ENCODE data around the gene RNU2-63P.
"Not testable (repeated sequence)": the region's sequence is repeated elsewhere in the genome, so short reads cannot be mapped to it uniquely, and the experiment has no call there.

The RNU2-63P gene

DNA sequence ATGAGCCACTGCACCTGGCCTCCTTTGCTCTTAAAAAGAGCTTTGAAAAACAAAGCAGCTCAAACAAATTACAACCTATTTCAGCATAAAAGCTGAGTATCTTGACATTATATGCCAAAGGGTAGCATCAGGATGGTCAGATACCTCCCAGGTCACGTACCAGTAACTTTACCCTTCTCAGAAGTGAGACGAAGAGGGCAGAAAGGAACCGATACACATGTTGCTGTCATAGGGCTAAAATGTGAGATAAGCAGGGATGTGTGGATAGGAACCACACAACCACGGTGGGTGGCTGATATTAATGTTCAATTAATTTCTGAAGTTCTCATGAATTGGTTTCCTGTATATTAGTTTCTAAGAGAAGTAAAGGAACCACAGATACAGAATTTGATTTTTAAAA is 12.6 kb upstream of the RNU2-63P start:
- no peak for DNase-seq (ENCODE audit: low spot score)

- peak; percentile 33 for DNase-seq (ENCODE audit: low spot score)
Measured at GRCh38 chr2:88027697-88028389, 11.5 kb upstream of the RNU2-63P start.

DNA sequence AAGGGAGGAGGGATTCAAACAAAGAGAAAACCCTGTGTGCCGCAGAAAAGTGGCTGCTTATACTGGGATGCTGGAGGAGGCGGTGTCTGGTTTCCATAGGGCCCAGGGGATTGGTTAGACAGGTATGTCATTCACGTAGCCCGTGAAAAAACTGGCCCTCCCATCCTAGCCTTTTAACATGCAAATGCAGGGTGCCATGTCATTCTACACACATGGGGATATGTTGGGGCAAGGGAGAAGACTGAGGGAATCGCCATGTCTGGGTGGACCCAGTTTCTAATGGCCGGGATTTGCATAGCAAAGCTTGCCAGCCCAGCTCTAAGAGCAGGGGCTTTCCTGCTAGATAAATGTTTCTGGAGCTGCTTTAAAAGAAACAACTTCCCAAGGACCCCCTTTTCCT is 8.2 kb upstream of the RNU2-63P start:
- DNase-seq (ENCODE audit: low spot score): no peak

DNA sequence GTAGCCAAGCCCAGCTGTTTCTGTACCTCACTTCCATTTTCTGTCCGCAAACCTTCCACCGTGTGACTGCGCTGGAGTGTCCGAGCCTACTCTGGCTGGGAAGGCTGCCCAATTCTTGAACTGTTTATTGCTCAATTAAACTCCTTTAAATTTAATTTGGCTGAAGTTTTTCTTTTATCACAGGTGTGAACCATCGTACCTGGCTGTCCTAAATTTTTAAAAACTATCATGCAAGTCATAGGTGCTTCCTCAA is 6.2 kb upstream of the RNU2-63P start:
- no peak for DNase-seq (ENCODE audit: low spot score)

- DNase-seq (ENCODE audit: low spot score): no peak
Measured at GRCh38 chr2:88019985-88020384, 3.6 kb upstream of the RNU2-63P start.

DNA sequence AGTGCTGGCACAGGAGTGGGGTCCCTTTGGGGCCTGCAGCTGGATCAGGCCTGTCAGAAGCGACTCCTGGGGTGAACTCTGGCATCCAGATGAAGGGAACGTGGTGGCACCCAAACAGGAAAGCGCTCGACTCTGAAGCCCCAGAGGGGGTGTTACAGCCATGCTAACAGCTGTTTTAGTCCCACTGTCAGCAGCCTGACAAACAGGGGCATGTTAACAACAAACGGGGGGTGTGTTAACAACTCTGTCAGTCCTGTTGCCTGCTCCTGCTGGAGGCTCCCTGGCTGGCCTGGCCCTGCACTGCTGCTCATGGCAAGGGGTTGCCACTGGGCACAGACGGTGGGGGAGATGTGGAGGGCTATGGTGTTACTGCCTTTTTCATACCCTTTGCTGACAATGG is 2.6 kb upstream of the RNU2-63P start:
- no peak for DNase-seq (ENCODE audit: low spot score)

DNA sequence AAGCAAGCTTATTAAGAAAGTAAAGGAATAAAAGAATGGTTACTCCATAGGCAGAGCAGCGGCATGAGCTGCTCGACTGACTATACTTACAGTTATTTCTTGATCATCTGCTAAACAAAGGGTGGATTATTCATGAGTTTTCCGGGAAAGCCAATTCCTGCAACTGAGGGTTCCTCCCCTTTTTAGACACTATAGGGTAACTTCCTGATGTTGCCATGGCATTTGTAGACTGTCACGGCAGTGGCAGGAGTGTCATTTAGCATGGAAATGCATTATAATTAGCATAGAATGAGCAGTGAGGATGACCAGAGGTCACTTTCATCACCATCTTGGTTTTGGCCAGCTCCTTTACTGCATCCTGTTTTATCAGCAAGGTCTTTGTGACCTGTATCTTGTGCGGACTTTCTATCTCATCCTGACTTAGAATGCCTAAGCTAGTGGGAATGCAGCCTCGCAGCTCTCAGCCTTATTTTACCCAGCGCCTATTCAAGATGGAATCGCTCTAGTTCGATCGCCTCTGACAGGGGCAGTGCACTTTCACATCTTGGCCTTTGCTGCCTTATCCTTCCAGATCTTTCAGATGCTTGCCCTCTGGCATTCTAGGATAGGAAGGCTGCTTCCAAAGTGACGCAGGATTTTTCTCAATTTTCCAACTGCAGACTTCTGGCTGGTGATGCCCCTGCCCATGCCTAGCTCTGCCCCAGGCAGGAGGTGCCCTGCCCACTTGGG is 1.9 kb upstream of the RNU2-63P start:
- not testable (repeated sequence) for DNase-seq (ENCODE audit: low spot score)

DNA sequence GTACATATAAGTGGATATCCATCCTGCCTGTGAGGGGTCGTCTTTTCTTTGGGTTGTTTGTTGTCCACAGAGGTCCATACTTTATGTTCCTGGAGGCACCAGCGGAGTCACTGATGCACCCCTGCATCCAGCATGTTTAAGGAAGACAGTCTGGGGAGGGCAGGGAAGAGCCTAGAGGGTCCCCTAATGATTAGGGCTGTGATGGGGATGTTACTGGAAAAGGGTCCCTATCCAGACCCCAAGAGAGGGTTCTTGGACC is 1.4 kb upstream of the RNU2-63P start:
- not testable (repeated sequence) for DNase-seq (ENCODE audit: low spot score)

DNA sequence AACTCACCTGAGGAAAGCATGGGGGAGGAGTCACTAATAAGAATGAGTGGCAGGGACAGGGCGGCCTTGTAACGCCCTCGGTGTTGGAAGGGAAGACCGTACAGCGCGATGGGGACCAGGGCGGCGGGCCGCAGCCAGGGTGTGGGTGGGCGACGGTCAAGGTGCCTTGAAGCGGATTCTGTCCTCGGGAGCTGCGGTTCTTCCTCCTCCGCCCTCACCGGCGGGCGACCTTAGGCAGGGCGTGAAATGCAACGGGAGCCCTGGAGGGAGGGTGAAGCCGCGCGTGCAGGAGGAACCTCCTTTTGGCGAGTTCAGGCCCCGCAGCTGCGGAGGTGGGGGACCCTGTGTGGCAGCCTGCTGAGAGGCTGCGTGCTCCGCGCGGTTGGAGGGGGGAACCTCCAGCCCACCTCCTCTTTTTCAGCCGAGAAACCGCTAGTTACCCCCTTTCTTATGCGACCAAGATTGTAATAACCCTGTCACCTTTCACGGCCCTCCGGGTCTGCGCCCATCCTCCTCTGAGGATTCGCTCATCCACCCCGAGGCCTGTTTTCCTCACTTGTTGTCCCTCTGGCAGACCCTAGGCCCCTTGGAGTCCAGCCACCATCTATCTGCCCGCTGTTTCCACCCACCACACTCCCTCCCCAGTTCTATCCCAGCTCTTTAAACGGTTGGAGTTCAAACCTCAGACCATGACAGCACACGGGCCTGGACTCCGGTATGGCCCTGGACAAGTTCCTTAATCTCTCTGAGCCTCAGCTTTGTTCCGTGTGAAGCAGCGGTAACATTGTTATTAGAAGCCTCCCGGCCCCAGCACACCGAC is 823 bp upstream of the RNU2-63P start:
- DNase-seq (ENCODE audit: low spot score): peak; percentile 27

DNA sequence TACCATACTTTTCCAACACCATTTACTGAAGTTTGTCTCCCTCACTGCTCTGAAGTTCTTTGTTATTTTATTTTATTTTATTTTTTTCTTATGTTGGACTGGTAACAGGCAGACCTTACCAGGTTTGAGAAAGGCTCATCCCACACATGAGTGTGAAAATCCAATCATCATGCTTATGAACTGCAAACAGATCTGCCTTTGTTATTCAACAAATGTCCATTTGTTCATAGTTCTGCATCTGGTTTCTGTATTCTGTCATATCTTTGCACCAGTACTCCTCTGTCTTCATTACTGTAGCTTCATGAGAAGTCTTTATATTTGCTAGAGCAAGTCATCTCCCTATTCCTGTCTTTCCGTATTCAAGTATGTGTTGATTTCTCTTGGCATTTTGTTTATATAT is 5.3 kb downstream of the RNU2-63P start:
- peak; percentile 88 for DNase-seq (ENCODE audit: low spot score)

DNA sequence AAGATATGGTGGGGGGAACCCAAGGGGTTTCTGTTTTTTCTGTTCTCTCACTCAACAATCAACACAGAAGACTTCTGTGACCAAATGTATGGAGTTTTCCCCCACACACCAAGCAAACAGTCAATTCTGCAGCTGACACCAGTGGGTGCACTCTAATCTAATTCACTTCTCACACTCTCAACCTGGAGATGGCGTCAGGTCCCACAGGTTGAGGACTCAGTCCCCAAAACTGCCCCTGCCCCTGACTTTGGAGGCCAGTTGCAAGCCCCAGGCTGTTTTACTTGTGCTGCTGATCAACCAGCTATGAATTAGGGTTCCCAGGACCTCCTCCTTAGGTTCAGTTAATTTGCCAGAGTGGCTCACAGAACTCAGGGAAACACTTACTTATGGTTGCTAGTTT is 6.2 kb downstream of the RNU2-63P start:
- no peak for DNase-seq (ENCODE audit: low spot score)

DNA sequence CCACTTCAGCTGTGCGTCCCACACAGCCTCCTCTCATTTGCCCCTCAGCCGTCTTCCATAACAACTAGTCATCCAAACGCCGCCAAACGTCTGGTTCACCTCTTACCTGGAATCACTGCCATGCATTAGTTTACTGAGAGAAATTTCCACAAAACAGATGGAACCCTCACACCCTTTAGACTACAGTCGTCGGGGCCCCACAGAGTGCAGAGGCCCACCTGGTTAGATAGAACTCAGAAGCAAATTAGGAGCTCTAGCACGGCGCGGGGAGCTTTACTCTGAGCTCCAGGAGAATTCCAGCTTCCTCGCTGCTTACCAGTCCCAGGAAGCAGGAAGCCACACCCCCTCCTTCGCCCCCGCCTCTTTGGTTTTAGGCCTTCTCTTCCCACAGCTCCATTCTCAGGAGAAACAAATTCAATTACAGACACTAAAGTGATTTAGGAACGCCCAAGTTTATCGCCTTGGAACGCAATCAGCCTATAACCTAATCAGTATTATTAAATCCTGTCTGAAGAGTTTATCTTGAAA is 9.4 kb downstream of the RNU2-63P start:
- no peak for DNase-seq (ENCODE audit: low spot score)

- DNase-seq (ENCODE audit: low spot score): no peak
Measured at GRCh38 chr2:88005776-88006175, 10.6 kb downstream of the RNU2-63P start.

DNA sequence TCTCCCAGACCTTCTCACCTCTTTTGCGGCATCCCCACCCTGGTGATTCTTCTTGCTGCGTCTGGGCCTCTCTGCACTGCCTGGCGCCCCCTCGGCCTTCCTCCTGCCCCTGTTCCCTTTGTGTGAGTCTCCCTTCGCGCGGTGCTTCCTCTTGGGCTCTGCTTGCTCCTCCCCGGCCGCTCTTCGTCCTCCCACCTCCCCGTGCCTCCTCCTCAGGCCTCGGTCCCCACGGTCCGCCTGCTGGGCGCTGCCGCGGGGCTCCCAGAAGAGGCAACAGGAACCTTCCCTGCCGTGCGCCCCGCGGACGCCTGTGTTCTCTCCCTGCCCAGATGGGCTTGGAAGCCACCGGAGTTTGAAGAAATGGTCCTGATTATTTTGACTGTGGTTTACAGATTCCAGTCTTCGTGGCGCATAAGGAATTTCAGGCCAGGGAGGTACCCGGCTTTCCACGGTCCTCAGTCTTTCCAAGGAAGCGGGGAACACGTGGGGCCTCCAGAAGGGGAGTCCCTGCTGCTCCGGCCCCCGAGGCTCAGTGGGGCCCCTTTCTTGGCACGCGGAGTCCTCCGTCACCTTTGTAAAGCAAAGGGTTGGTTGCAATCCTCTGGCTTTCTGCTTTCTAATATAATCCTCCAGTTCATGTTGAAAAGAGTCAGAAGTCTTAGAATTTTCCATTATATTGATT is 13.1 kb downstream of the RNU2-63P start:
- DNase-seq (ENCODE audit: low spot score): no peak

DNA sequence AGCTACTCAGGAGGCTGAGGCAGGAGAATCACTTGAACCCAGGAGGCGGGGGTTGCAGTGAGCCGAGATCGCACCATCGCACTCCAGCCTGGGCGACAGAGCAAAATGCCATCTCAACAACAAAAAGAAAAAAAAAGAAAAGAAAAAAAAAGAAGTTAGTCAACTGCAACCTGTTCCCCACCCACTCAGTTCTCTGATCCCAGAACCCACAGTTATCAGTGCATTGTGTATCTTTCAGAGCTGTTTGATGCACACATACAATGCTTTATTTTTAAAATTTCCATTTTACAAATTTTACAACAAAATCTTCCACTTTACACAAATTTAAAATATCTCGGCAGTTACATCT is 14.0 kb downstream of the RNU2-63P start:
- DNase-seq (ENCODE audit: low spot score): no peak

DNA sequence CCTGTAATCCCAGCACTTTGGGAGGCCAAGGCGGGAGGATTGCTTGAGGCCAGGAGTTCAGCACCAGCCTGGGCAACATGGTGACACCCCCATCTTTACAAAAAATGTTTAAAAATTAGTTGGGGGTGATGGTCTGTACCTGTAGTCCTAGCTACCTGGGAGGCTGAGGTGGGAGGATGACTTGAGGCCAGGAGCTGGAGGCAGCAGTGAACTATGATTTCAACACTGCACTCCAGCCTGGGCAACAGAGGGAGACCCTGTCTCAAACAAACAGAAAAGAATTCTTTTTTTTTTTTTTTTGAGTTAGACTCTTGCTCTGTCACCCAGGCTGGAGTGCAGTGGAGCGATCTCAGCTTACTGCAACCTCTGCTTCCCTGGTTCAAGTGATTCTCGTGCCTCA is 15.9 kb downstream of the RNU2-63P start:
- DNase-seq (ENCODE audit: low spot score): not testable (repeated sequence)

- DNase-seq (ENCODE audit: low spot score): no peak
Measured at GRCh38 chr2:87996570-87996969, 19.8 kb downstream of the RNU2-63P start.

DNA sequence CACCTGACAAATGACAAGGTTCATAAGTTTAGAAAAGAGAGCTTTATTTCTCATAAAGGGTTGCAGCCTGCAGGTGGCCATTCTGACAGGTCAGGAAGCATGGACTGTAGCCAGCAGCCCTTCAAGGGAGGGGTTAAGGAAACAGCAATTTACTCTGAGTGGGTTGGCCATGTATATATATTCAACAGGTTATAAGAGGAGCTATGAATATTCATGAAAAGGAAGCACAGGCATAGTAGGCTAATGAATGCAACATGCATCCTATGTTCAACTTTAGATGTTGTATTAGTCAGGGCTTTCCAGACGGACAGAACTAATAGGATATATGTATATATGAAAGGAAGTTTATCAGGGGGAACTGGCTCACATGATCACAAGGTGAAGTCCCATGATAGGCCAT is 20.6 kb downstream of the RNU2-63P start:
- DNase-seq (ENCODE audit: low spot score): no peak

DNA sequence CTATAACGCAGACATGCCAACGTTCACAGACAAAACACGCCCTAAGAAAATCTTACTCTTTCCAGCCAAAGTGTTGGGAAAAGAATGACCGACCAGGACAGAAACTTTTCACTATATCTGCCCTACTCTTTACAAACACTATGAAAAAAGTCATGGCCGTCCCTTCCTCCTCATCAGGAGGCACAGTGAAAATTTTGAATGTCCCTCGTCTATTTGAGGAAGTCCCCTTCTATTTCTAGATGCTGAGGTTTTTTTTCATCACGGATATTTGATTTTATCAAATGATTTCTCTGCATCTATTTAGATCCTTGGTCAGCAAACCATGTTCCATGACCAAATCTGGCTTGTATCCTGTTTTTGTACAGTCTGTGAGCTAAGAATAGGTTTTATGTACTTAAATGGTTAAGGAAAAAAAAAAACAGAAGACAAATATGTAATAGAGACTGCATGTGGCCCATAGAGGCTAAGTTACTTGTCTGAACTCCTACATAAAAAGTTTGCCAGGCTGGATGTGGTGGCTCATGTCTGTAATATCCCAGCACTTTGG is 22.0 kb downstream of the RNU2-63P start:
- not testable (repeated sequence) for DNase-seq (ENCODE audit: low spot score)

DNA sequence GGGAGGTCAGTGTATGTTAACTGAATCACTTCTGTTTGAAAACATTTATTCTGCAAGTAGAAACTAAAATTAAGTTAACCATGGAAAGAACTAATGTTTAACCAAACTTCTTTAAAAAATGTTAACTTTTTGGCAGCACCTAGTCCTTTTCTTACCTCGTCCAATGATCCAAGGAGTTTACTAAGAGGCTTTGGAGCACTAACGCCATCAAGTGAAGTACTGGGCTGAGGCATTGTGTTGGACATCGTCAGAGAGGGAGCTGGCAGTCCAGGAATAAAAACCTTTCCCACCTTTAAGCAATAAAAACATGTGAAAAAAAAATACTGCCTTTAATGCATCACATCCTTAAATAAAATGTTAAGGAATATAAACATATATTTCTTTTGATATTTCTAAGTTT is 23.8 kb downstream of the RNU2-63P start:
- DNase-seq (ENCODE audit: low spot score): not testable (repeated sequence)

DNA sequence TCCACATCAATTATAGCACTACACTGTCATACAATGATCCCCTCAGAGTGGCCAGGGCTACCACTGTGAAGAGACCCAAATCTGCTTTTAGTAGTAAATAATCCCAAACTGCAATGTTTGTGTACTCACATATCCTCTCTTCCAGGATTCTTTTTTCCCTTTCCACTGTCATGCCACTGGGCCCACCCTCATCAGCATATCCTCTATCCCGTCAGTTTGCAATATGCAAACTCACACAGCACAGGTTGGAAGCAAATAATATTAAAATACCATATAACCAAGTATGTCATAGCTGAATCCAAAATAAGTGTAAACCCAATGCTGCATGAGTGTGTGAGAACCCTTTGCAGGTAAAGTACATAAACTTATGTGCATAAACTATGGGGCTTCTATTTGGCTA is 28.9 kb downstream of the RNU2-63P start:
- not testable (repeated sequence) for DNase-seq (ENCODE audit: low spot score)

GRCh38 chr2:87985902-87986301 is 30.4 kb downstream of the RNU2-63P start:
- not testable (repeated sequence) for DNase-seq (ENCODE audit: low spot score)
